ENCODE results near the gene D2HGDH. TPM values are rescaled to one million over a fixed set of nuclear protein-coding genes. Genes with fewer than 3 reads are reported as not detected.
"Not testable (repeated sequence)": the region's sequence is repeated elsewhere in the genome, so short reads cannot be mapped to it uniquely, and the experiment has no call there.

Gene D2HGDH
- total RNA-seq, 1 donor from 2014 or later, result 19.4 TPM

DNA sequence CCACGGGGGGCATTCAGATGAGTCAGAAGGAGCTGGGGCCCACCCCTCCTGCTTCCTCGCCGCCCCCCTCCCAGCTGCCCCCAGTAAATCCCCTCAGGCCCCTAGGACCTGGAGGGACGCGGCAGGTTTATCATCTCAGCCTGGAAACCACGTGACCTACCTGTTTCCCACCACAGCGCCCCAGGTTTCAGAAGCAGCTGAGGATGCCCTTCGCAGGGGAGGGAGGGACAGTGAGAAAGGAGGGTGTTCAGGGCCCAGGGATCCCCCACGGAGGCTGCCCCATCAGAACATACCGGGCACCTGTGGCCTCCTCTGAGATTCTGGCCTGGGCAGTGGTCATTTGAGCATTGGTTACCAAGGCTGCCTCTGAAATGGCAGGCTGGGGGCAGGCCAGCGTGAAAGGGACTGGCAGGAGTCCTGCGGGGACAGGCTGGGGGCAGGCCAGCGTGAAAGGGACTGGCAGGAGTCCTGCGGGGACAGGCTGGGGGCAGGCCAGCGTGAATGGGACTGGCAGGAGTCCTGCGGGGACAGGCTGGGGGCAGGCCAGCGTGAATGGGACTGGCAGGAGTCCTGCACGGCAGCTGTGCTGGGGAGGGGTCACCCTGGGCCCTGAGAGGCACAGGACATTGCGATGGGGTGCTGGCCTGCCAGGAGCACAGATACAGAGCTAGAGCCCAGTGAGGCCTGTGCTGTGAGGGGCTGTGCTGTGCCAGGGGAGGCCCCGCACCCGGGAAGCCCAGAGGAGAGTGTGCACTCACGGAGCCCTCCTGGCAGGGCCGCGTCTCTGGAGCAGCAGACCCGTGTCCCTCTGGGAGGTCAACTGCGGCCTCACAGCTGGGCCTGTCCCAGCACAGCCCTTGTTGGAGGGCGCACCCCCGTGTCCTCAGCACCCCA lies 76.1 kb downstream of the D2HGDH start:
- no peak for DNase-seq

DNA sequence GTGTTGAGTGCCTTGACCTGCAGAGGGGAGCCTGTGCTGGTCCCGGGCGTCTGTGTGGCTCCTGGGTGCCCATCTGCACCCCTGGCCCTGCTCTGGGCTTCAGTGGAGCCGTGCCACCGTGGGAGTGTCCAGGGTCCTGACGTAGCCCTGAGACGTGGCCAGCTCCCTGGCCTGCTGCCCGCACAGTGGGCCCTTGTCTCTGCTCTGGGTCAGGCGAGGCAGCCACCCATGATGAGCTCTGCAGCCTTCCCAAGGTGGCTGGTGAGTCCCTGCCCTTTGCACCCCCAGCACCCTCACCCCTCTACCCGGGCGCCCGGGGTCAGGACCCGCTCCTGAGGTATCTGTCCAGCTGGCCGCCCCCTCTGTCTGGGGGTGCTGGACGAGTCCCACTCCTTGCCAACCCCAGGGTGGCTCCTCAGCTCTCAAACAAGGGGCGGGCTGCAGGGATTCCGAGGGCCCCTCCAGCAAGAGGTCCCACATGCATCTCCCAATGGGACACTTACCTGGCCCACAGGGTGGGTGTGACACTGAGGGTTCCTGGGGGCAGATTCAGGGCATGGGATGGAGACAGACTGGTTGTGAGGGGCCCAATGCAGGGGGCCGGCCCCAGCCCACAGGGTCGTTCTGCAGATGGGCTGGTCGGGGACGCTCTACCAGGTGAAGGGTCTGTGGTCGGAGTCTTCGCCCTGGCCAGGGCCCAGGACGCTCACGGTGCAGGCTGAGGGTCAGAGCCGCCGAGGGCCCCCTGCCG lies 76.9 kb downstream of the D2HGDH start:
- no peak for DNase-seq

DNA sequence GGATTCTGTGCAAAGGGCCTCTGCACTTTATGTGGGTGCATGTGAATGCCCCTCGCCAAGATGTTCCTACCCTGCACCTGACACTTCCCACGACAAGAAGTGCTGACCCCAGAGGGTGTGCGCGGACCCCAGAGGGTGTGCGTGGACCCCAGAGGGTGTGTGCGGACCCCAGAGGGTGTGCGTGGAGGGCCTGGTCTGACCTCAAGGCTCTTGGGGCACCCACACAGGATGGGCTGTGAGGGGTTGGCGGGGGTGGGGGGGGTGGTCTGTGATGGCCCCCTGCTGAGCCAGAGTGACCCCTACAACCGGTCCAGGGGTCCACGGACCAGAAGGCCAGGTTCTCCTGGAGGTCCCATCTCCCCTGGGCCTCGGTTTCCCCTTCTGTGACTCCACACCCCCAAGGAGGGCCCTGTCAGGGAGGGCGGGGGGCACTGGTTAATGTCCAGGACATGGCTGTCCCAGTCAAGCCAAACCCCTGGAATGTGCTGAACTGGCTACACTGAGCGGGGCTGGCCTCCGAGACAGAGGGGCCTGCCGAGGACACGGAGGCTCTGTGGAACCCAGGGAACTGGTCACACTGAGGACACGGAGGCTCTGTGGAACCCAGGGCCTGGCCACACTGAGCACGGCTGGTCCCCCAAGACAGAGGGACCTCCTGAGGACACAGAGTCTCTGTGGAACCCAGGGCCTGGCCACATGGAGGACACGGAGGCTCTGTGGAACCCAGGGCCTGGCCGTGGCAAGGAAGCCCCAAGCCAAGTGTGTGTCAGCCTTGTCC lies 77.7 kb downstream of the D2HGDH start:
- no peak for DNase-seq

DNA sequence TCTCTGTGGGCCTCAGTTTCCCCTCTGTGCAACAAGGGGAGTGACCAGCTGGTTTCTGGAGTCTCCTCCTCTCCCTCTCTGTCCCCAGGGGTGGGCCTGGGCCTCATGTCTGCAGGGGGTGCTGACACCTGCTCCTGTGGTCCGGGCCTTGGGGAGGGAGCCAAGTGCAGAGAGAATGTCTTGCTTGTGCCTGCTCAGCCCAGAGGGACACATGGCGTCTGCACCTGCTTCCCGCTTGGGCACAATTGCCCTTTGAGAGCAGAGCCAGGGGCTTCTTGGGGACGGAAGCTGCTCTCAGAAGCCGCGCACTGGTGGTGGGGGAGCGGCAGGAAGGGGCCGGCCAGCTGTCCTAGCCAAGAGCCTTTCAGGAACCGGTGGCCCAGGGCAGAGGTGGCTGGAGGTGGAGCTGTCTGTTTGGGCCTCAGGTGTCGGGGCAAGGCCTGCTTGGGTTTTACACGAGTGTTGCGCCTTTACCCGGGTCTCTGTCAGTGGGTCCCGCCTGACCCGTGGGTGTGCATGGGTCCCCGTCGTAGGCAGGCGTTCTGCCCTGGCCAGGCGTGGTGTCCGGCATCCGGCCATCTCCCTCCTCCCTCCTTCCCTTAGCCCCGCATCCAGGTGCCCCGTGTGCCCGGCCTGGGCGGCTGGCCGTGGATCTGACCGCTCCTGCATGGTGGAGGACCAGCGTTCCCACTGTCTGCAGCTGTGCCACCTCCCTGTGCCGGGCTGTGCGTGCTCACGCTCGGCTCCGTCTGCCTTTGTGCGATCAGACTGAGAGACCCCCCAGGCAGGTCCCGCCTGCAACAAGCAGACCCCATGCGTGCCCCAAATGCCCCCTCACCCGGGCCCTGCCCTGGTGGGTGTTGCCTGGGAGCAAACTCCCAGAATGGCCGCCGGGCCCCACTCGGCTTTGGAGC lies 78.6 kb downstream of the D2HGDH start:
- DNase-seq, result no peak

DNA sequence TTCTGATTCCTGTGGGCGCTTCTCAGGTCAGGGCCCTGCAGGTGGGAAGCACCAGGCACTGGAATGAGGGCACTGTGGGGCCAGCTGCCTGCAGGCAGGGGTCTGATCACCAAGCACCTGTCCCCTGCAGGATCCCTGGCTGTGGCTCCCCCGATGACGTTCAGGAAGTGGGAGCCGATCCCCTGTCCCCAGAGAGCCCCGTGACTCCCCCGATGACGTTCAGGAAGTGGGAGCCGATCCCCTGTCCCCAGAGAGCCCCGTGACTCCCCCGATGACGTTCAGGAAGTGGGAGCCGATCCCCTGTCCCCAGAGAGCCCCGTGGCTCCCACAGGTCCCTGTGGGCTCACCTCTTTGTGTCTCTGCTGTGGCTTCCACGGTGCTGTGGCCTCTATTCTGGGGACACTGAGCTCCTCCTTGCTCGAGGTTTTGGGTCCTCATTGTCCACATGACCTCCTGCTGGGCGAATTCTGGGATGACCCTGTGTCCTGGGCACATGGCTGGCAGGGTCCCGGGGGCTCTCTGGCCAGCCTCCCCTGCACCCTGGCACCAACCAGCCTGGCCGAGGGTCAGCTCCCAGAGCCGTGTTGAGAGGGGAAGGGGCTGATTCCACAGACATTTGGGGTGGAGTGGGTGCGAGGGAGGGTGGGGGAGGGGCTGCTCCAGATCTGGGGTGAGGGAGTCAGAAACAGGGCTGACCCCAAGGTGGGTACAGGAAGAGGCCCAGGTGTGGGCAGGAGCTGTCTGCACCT lies 79.4 kb downstream of the D2HGDH start:
- no peak for DNase-seq

DNA sequence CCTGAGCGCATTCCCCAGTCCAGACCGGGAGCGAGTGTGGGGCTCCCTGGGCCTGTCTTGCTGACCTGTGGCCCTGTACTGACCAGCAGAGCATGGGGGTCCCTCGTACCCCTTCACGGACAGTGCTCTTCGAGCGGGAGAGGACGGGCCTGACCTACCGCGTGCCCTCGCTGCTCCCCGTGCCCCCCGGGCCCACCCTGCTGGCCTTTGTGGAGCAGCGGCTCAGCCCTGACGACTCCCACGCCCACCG lies 79.9 kb downstream of the D2HGDH start:
- DNase-seq, result no peak

DNA sequence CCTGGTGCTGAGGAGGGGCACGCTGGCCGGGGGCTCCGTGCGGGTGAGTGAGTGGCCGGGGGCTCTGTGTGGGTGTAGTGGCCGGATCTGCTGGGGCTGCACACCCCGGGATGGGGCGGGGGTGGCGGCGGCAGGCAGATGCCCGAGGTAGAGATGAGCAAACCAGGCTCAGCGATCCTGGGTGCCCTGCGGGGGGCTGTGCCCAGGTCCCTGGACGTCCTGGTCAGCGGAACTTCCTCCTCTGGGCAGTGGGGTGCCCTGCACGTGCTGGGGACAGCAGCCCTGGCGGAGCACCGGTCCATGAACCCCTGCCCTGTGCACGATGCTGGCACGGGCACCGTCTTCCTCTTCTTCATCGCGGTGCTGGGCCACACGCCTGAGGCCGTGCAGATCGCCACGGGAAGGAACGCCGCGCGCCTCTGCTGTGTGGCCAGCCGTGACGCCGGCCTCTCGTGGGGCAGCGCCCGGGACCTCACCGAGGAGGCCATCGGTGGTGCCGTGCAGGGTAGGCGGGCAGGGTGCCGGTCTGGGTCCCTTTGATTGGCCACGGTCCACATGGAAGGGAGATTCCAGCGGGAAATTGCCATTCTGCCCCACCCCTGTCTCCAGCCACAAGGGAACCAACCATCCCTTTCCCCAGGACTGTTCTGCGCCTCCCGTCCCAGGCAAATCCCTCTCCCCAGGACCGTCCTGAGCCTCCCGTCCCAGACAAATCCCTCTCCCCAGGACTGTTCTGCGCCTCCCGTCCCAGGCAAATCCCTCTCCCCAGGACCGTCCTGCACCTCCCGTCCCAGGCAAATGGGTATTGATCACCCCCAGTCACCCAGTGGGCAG lies 80.4 kb downstream of the D2HGDH start:
- no peak for DNase-seq

DNA sequence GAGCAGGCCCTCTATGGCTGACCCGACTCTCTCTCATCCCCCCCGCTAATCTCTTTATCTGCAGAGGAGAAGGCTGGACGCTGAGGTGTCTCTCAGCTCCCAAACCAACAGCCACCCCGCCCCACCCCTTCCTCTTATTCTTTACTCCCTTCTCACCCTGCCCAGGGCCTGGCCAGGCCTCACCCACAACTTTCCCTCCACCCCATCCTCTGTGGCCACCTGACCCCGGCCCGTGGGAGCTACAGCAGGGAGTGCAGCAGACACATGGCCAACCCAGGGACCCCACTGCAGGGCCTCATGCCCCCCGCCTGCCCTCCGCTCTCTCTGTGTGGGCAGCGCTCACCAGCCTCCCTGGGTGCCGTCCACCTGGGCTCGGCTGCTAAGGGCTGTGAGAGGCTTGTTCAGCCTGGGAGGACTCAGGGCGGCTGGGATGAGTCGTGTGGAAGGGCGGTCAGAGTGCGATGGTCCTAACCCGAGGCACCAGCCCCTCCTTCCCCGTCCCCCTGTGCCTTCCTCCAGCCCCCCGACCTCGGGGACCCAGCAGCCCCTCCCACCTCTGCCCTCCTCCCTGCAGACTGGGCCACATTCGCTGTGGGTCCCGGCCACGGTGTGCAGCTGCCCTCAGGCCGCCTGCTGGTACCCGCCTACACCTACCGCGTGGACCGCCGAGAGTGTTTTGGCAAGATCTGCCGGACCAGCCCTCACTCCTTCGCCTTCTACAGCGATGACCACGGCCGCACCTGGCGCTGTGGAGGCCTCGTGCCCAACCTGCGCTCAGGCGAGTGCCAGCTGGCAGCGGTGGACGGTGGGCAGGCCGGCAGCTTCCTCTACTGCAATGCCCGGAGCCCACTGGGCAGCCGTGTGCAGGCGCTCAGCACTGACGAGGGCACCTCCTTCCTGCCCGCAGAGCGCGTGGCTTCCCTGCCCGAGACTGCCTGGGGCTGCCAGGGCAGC lies 81.3 kb downstream of the D2HGDH start:
- DNase-seq, result no peak

DNA sequence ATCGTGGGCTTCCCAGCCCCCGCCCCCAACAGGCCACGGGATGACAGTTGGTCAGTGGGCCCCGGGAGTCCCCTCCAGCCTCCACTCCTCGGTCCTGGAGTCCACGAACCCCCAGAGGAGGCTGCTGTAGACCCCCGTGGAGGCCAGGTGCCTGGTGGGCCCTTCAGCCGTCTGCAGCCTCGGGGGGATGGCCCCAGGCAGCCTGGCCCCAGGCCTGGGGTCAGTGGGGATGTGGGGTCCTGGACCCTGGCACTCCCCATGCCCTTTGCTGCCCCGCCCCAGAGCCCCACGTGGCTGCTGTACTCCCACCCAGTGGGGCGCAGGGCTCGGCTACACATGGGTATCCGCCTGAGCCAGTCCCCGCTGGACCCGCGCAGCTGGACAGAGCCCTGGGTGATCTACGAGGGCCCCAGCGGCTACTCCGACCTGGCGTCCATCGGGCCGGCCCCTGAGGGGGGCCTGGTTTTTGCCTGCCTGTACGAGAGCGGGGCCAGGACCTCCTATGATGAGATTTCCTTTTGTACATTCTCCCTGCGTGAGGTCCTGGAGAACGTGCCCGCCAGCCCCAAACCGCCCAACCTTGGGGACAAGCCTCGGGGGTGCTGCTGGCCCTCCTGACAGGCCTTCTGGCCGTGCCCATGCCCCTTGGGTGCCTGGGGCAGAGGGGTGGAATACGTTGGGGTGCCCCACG lies 82.1 kb downstream of the D2HGDH start:
- no peak for DNase-seq

DNA sequence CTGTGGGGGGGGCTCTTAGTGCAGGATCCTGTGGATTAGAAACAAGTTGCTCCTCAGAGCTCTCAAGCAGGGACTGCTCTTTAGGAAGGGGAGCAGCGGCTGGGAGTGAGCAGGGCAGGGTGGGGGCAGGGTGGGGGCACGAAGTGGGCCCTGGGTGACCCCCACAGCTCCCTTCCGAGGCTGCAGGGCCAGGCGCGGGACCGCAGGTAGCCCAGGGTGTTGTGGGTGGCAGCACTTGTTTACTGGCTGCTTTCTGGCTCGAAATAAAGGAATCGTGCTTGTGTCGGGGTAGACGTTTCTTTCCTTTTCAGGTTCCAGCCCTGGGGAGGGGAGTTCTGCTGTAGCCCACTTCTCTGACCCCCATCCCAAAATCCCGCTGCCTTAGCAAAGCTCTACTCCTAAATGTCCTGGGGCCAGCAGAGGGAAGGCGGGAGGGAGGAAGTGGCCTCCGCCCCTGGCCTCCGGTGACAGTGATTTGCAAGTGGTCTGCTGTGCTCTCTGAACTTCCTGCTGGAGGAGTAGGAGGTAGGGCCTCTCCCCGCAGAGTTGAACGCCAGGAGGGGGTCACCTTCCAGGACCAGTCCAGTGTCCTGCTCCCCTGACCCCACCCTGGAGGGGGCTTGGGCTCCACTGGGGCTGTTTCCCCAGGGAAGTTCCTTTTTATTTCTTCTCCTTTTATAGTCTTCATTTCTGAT lies 82.8 kb downstream of the D2HGDH start:
- peak; percentile 29 for DNase-seq

DNA sequence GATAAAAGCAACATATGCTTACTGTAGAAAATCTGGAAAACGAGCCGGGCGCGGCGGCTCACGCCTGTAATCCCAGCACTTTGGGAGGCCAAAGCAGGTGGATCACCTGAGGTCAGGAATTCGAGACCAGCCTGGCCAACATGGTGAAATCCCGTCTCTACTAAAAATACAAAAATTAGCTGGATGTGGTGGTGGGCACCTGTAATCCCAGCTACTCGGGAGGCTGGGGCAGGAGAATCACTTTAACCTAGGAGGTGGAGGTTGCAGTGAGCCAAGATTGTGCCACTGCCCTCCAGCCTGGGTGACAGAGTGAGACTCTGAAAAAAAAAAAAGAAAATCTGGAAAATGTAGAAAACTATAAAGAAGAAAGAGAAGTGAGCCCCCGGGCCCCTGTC lies 83.4 kb downstream of the D2HGDH start:
- not testable (repeated sequence) for DNase-seq

Other genes with a start within 250 kb of the D2HGDH start
- 445 and 536 TPM in 2 replicates for gene STK25, start 226.0 kb upstream of the D2HGDH start, total RNA-seq
- gene BOK, start 175.9 kb upstream of the D2HGDH start, total RNA-seq, result 88.1 and 99.4 TPM in 2 replicates
- gene THAP4, start 97.5 kb upstream of the D2HGDH start, total RNA-seq, result 37.8 and 46.6 TPM in 2 replicates
- 66.4 and 88.5 TPM in 2 replicates for gene ATG4B, start 96.9 kb upstream of the D2HGDH start, total RNA-seq
- 36.2 and 68.2 TPM in 2 replicates for gene DTYMK, start 47.8 kb upstream of the D2HGDH start, total RNA-seq
- gene ING5, start 32.6 kb upstream of the D2HGDH start, total RNA-seq, result 23.7 and 24.8 TPM in 2 replicates
- not detected in 2 replicates for gene GAL3ST2, start 42.2 kb downstream of the D2HGDH start, total RNA-seq
- not detected in 2 replicates for gene NEU4, start 74.6 kb downstream of the D2HGDH start, total RNA-seq
- gene PDCD1, start 124.3 kb downstream of the D2HGDH start, total RNA-seq, result not detected in 2 replicates
- gene RTP5, start 135.1 kb downstream of the D2HGDH start, total RNA-seq, result not detected in 2 replicates

All from dermis blood vessel endothelial cell (primary cell).